GM19395 (cell line): ENCODE measurements around the gene NFATC1.

ENCODE experiments used
- ATAC-seq: cut with Tn5 transposase; IDR thresholded peaks from one replicate; pipeline ENCODE4 v1.9.1; 2021; ENCODE audit warnings: mild to moderate bottlenecking, moderate library complexity; ENCODE audit not compliant: unreplicated experiment

Gene NFATC1

GRCh38 chr18:79528846-79529245 is 133.1 kb downstream of the NFATC1 start:
- no peak for ATAC-seq

GRCh38 chr18:79529296-79529695 is 133.6 kb downstream of the NFATC1 start:
- ATAC-seq, result no peak

- no peak for ATAC-seq
Observed at GRCh38 chr18:79529991-79530390, 134.3 kb downstream of the NFATC1 start.

GRCh38 chr18:79530821-79531220 is 135.1 kb downstream of the NFATC1 start:
- ATAC-seq, result no peak

- no peak for ATAC-seq
Observed at GRCh38 chr18:79531386-79531785, 135.7 kb downstream of the NFATC1 start.

- no peak for ATAC-seq
Observed at GRCh38 chr18:79531926-79532312, 136.2 kb downstream of the NFATC1 start.

- ATAC-seq, result no peak
Observed at GRCh38 chr18:79532313-79533007, 136.7 kb downstream of the NFATC1 start.

GRCh38 chr18:79533146-79533545 is 137.4 kb downstream of the NFATC1 start:
- no peak for ATAC-seq

- no peak for ATAC-seq
Observed at GRCh38 chr18:79533591-79533990, 137.9 kb downstream of the NFATC1 start.

GRCh38 chr18:79534356-79534755 is 138.6 kb downstream of the NFATC1 start:
- ATAC-seq, result no peak

GRCh38 chr18:79537758-79538157 is 142.0 kb downstream of the NFATC1 start:
- no peak for ATAC-seq

- no peak for ATAC-seq
Observed at GRCh38 chr18:79538635-79539034, 142.9 kb downstream of the NFATC1 start.

- no peak for ATAC-seq
Observed at GRCh38 chr18:79540161-79540903, 144.6 kb downstream of the NFATC1 start.

- no peak for ATAC-seq
Observed at GRCh38 chr18:79540904-79541282, 145.2 kb downstream of the NFATC1 start.

GRCh38 chr18:79542213-79542612 is 146.5 kb downstream of the NFATC1 start:
- no peak for ATAC-seq

GRCh38 chr18:79542876-79543750 is 147.4 kb downstream of the NFATC1 start:
- no peak for ATAC-seq

- no peak for ATAC-seq
Observed at GRCh38 chr18:79543861-79544385, 148.2 kb downstream of the NFATC1 start.

GRCh38 chr18:79544386-79544963 is 148.7 kb downstream of the NFATC1 start:
- ATAC-seq, result no peak

GRCh38 chr18:79545255-79545654 is 149.5 kb downstream of the NFATC1 start:
- no peak for ATAC-seq

GRCh38 chr18:79545736-79546171 is 150.0 kb downstream of the NFATC1 start:
- ATAC-seq, result no peak

GRCh38 chr18:79546781-79547272 is 151.1 kb downstream of the NFATC1 start:
- no peak for ATAC-seq
